ENCODE data around the gene WDR49.

WDR49 gene

GRCh38 chr3:167653760-167654159 lies at the start of gene WDR49:
Gene WDR49, minus strand, starts transcription at chr3:167653942. Its CDS starts 517 bp downstream, at chr3:167653425.
- H3K9me3 ChIP-seq, result no peaks in the 10 kb centered on the region
- H3K36me3 ChIP-seq (replicated peaks), result no peaks in the 10 kb centered on the region
- in situ Hi-C loops (cut with MboI; ENCODE audit: low sequenced_read_pairs), result no loop called here
- peak; percentile 61 to 81 for DNase-seq (ENCODE audit: low spot score in 2 of 2)
- no peak within 1 kb of the TSS for H3K4me3 ChIP-seq
- H3K4me1 ChIP-seq, result peaks cover 12% of the 10 kb centered on the region
- H3K27me3 ChIP-seq (ENCODE audit: low read depth), result no peaks in the 10 kb centered on the region

GRCh38 chr3:167700926-167701325 lies 47.2 kb upstream of the WDR49 start:
- H3K36me3 ChIP-seq (replicated peaks), result peaks cover 12% of the 10 kb centered on the region
- H3K4me3 ChIP-seq, result no peak overlapping the region
- no peak for DNase-seq (ENCODE audit: low spot score in 2 of 2)
- H3K27me3 ChIP-seq (ENCODE audit: low read depth), result no peaks in the 10 kb centered on the region
- in situ Hi-C loops (cut with MboI; ENCODE audit: low sequenced_read_pairs), result no loop called here
- H3K9me3 ChIP-seq, result no peaks in the 10 kb centered on the region
- H3K4me1 ChIP-seq, result no peaks in the 10 kb centered on the region

DNA sequence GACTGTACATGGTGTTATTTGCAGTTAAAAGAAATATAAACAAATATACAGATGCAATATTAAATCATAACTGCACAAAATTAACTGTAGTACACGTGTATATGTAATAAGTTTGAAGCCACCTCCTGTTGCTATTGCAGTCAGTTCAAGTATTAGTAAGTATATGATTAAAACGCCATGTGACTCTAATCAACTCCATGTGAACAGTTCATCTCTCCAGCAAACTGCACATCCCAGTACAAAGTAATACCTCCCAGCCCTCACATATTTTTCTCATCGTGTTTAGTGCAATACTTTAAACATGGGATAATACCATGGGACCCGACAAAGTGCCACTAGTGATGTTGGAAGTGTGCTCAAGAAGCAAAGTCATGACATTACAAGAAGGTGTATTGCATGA lies 46.3 kb upstream of the WDR49 start:
- no peak for DNase-seq (ENCODE audit: low spot score in 2 of 2)
- in situ Hi-C loops (cut with MboI; ENCODE audit: low sequenced_read_pairs), result no loop called here
- Histone ChIP-seq H3K27me3 (ENCODE audit: low read depth) (no peaks in the 10 kb centered on the region), H3K4me1 (no peaks in the 10 kb centered on the region), H3K36me3 (replicated peaks) (peaks cover 12% of the 10 kb centered on the region), H3K4me3 (no peak overlapping the region), H3K9me3 (no peaks in the 10 kb centered on the region)

GRCh38 chr3:167694121-167694520 lies 40.4 kb upstream of the WDR49 start:
- Histone ChIP-seq H3K36me3 (replicated peaks) (peaks cover 3% of the 10 kb centered on the region; the same call in 1 of the 2 replicates), H3K4me1 (no peaks in the 10 kb centered on the region), H3K9me3 (no peaks in the 10 kb centered on the region), H3K4me3 (no peak overlapping the region), H3K27me3 (ENCODE audit: low read depth) (no peaks in the 10 kb centered on the region)
- DNase-seq (ENCODE audit: low spot score in 2 of 2), result no peak
- in situ Hi-C loops (cut with MboI; ENCODE audit: low sequenced_read_pairs), result no loop called here

GRCh38 chr3:167691366-167691765 lies 37.6 kb upstream of the WDR49 start:
- Histone ChIP-seq H3K9me3 (no peaks in the 10 kb centered on the region), H3K27me3 (ENCODE audit: low read depth) (no peaks in the 10 kb centered on the region), H3K36me3 (replicated peaks) (peaks cover 3% of the 10 kb centered on the region; the same call in 1 of the 2 replicates), H3K4me1 (no peaks in the 10 kb centered on the region), H3K4me3 (no peak overlapping the region)
- no peak for DNase-seq (ENCODE audit: low spot score in 2 of 2)
- in situ Hi-C loops (cut with MboI; ENCODE audit: low sequenced_read_pairs), result no loop called here

DNA sequence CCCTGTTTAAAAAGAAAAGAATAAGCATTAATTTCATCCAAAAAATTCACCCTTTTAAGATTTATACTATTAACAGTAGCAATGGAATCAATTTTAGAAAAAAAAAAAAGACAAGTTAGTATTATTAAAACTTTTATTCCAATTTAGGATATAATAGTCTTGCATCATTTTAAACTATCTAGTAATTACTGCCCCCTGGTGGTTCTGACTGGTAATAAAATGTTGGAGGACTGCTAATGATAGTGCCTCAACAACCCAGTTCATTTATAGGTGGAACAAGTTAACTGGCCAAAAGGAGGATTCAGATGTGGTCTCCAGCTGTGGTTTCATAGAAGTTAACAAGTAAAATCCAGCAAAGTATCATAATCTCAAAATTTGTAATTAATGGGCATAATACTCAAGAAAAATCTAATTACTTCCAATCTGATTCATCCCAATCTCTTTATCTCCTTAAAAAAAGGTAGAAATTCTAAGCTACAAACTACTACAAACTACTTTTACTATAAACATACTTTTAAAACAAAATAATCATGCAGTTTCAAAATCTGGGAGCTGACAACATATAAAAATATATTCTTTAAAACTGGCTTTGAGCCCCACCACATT lies 30.7 kb upstream of the WDR49 start:
- no peak overlapping the region for H3K4me3 ChIP-seq
- peak; percentile 44 to 79 for DNase-seq (ENCODE audit: low spot score in 2 of 2)
- no peaks in the 10 kb centered on the region for H3K9me3 ChIP-seq
- no peaks in the 10 kb centered on the region for H3K4me1 ChIP-seq
- in situ Hi-C loops (cut with MboI; ENCODE audit: low sequenced_read_pairs), result loop anchor here (10.0 kb wide), 1 partner anchor 280 kb away; no protein-coding TSS in a partner anchor
- H3K27me3 ChIP-seq (ENCODE audit: low read depth), result no peaks in the 10 kb centered on the region
- H3K36me3 ChIP-seq (replicated peaks), result peaks cover 9% of the 10 kb centered on the region; the same call in 1 of the 2 replicates

DNA sequence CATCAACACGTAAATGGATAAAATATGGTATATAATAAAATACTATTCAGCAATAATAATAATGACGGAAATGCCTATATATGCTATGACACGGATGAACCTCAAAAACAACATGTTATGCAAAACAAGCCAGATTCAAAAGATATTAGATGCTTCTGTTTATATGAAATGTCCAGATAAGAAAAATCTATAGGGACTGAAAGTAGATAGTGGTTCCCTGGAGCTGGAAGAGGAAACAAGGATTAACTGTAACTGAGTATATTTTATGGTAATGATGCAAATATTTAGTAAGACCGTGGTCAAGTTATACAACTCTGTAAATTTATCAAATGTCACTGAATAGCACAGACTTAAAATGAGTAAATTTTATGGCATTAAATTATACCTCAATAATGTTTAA lies 25.8 kb upstream of the WDR49 start:
- H3K27me3 ChIP-seq (ENCODE audit: low read depth), result no peaks in the 10 kb centered on the region

DNA sequence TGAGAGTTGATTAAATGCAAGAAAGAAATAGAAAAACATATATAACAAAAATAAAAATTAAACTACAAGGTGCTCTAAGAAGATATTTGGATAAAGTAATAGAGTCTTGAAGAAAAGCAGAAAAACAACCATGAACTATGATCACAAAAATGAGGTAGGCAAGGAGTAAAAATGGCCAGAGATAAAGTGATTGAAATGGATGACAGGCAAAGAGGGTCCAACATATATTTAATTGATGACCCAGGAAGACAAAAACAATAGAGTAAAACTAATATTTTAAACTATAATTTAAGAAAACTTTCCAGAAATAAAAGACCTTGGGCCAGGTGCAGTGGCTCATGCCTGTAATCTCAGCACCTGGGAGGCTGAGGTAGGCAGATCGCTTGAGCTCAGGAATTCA lies 22.1 kb upstream of the WDR49 start:
- Histone ChIP-seq H3K4me1 (no peaks in the 10 kb centered on the region), H3K4me3 (no peak overlapping the region), H3K27me3 (ENCODE audit: low read depth) (no peaks in the 10 kb centered on the region), H3K9me3 (no peaks in the 10 kb centered on the region), H3K36me3 (replicated peaks) (no peaks in the 10 kb centered on the region)
- DNase-seq (ENCODE audit: low spot score in 2 of 2), result no peak
- in situ Hi-C loops (cut with MboI; ENCODE audit: low sequenced_read_pairs), result no loop called here

More for the DNA sequence above, 25.8 kb upstream of the WDR49 start:
- Histone ChIP-seq H3K4me3 (no peak overlapping the region), H3K9me3 (no peaks in the 10 kb centered on the region), H3K4me1 (no peaks in the 10 kb centered on the region), H3K36me3 (replicated peaks) (peaks cover 9% of the 10 kb centered on the region; the same call in 1 of the 2 replicates)
- in situ Hi-C loops (cut with MboI; ENCODE audit: low sequenced_read_pairs), result no loop called here
- DNase-seq (ENCODE audit: low spot score in 2 of 2), result no peak

- in situ Hi-C loops (cut with MboI; ENCODE audit: low sequenced_read_pairs), result no loop called here
- H3K4me1 ChIP-seq, result no peaks in the 10 kb centered on the region
- H3K36me3 ChIP-seq (replicated peaks), result no peaks in the 10 kb centered on the region
- H3K9me3 ChIP-seq, result no peaks in the 10 kb centered on the region
- H3K27me3 ChIP-seq (ENCODE audit: low read depth), result no peaks in the 10 kb centered on the region
- no peak overlapping the region for H3K4me3 ChIP-seq
- DNase-seq (ENCODE audit: low spot score in 2 of 2), result no peak
Measured at GRCh38 chr3:167673221-167673620, 19.5 kb upstream of the WDR49 start.

DNA sequence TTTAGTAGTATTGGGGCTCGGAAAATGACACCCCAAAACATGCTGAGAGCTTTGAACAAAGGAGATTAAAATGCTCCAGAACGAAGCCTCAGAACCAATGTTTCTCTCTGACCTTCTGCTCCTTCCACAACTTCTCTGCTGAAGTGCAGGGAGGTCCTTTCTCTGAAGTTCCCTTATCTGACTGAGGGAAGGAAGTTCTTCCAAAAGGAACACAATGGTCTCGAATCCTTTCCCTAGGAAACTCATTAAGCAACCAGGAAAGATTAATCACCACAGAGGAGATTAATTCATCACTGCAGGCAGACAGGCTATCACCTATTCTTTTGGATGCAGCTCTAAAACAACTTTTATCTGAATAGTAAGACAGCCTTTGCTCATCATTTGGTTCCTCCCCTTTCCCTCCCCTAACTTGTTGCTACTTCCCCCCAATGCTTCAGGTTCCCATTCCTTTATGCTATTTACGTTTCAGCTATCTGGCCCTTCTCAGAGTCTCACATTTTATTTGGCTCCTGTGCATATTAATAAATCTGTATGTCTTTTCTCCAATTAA lies 18.2 kb upstream of the WDR49 start:
- no peak for DNase-seq (ENCODE audit: low spot score in 2 of 2)
- H3K27me3 ChIP-seq (ENCODE audit: low read depth), result no peaks in the 10 kb centered on the region
- no peak overlapping the region for H3K4me3 ChIP-seq
- in situ Hi-C loops (cut with MboI; ENCODE audit: low sequenced_read_pairs), result no loop called here
- H3K36me3 ChIP-seq (replicated peaks), result no peaks in the 10 kb centered on the region
- H3K9me3 ChIP-seq, result no peaks in the 10 kb centered on the region
- peaks cover 4% of the 10 kb centered on the region; the same call in 1 of the 2 replicates for H3K4me1 ChIP-seq

DNA sequence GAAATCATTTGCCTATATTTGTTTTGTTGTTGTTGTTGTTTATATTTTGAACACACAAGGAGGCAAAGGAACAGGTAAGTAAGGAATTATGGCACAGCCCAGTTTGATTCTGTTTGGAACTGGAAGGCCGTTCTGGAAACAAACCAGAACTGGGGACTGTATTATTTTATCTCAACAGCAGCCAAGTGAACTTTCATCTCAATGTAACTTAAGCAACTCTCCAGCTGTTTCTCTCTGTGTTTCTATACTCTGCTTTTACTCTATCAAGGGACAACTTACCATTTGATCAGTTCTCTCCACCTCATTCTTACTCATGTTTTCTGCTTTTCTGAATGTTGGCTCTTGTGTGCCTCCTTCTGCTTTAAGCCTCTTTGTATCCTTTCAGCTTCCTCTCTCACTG lies 16.0 kb upstream of the WDR49 start:
- H3K36me3 ChIP-seq (replicated peaks), result no peaks in the 10 kb centered on the region

DNA sequence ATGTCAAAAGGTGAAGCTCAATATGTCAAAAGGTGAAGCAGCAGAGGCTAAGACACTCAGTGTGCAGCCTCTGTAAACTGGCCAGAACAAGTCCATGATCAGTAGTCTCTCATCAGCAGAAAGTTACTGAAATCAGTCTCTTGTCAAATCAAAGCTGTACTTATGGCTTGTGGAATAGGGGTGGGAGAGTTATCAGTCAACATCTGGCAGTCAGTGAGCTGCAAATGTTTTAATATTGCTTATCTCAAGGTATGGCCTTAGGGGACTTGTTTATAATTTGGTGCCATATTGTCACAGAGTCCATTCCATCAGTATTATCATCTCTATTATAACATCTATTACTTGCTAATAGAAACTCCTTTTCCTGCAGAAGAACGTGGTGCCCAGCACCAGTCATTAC lies 14.9 kb upstream of the WDR49 start:
- H3K4me1 ChIP-seq, result peaks cover 20% of the 10 kb centered on the region

More for the DNA sequence above, 16.0 kb upstream of the WDR49 start:
- in situ Hi-C loops (cut with MboI; ENCODE audit: low sequenced_read_pairs), result no loop called here
- Histone ChIP-seq H3K9me3 (no peaks in the 10 kb centered on the region), H3K4me3 (no peak overlapping the region), H3K27me3 (ENCODE audit: low read depth) (no peaks in the 10 kb centered on the region), H3K4me1 (peaks cover 20% of the 10 kb centered on the region)
- DNase-seq (ENCODE audit: low spot score in 2 of 2), result no peak

GRCh38 chr3:167666563-167666962 lies 12.8 kb upstream of the WDR49 start:
- peaks cover 20% of the 10 kb centered on the region for H3K4me1 ChIP-seq
- no peaks in the 10 kb centered on the region for H3K9me3 ChIP-seq
- in situ Hi-C loops (cut with MboI; ENCODE audit: low sequenced_read_pairs), result no loop called here
- DNase-seq (ENCODE audit: low spot score in 2 of 2), result peak in 1 of 2 experiments; percentile 80
- no peaks in the 10 kb centered on the region for H3K27me3 ChIP-seq (ENCODE audit: low read depth)
- H3K36me3 ChIP-seq (replicated peaks), result no peaks in the 10 kb centered on the region
- H3K4me3 ChIP-seq, result no peak overlapping the region

More for the DNA sequence above, 14.9 kb upstream of the WDR49 start:
- no peak for DNase-seq (ENCODE audit: low spot score in 2 of 2)
- in situ Hi-C loops (cut with MboI; ENCODE audit: low sequenced_read_pairs), result no loop called here
- no peaks in the 10 kb centered on the region for H3K9me3 ChIP-seq
- no peaks in the 10 kb centered on the region for H3K36me3 ChIP-seq (replicated peaks)
- H3K27me3 ChIP-seq (ENCODE audit: low read depth), result no peaks in the 10 kb centered on the region
- H3K4me3 ChIP-seq, result no peak overlapping the region

GRCh38 chr3:167662919-167663400 lies 9.2 kb upstream of the WDR49 start:
- Histone ChIP-seq H3K27me3 (ENCODE audit: low read depth) (no peaks in the 10 kb centered on the region), H3K4me3 (no peak overlapping the region), H3K9me3 (no peaks in the 10 kb centered on the region), H3K36me3 (replicated peaks) (no peaks in the 10 kb centered on the region), H3K4me1 (peaks cover 21% of the 10 kb centered on the region)
- in situ Hi-C loops (cut with MboI; ENCODE audit: low sequenced_read_pairs), result no loop called here
- DNase-seq (ENCODE audit: low spot score in 2 of 2), result no peak

Data from HAP-1 (cell line).